Panc1 (cell line): ENCODE measurements around the gene CC2D1B. TPM values are rescaled to one million over a fixed set of nuclear protein-coding genes. Genes with fewer than 3 reads are reported as not detected.
A peak's percentile ranks its signal among the peaks of the same experiment; 100 is the strongest.

Experiments used
- ATAC-seq: fragments of 200-7000 bp; cut with Tn5 transposase; 2 replicates; pipeline ENCODE4 v1.9.1; 2020; ENCODE audit warnings: mild to moderate bottlenecking, moderate library complexity
- Bru-seq: library from RNA; stranded (reverse); fragments of 400-500 nt; gene quantifications from one replicate; lab custom pipeline; 2021; lab: Mats Ljungman, UMichigan
- BruChase-seq, 2 experiments: library from RNA; stranded (reverse); fragments of 400-500 nt; gene quantifications; one replicate each; lab custom pipeline; 2021; lab: Mats Ljungman, UMichigan
- BruUV-seq: library from RNA; stranded (reverse); fragments of 400-500 nt; replicated peaks from 2 replicates; lab custom pipeline; 2021; lab: Mats Ljungman, UMichigan
- CTCF ChIA-PET: fragments of 300-600 bp; sonication (Branson Sonifier 250); formaldehyde crosslinking; loops from one replicate; lab custom pipeline; 2022; ENCODE audit warnings: antibody characterized with exemption; lab: Charles Lee
- POLR2A ChIA-PET: fragments of 300-600 bp; sonication (Branson Sonifier 250); formaldehyde crosslinking; loops from one replicate; lab custom pipeline; 2022; ENCODE audit warnings: antibody characterized with exemption; lab: Charles Lee
- DNase-seq: peaks from one replicate; pipeline ENCODE4 v3.0.0-alpha.2; 2010; ENCODE audit warnings: low read depth, low spot score
- H3K27ac ChIP-seq: 2 replicates; pipeline ENCODE4 v1.5.1; 2011; ENCODE audit warnings: mild to moderate bottlenecking, low read length, inconsistent platforms
- H3K27me3 ChIP-seq: fragments of 200-500 bp; sonication (Bioruptor generic); 2 replicates; pipeline ENCODE4 v1.6.0; 2014; ENCODE audit warnings: low read length, inconsistent platforms; ENCODE audit not compliant: control insufficient read depth, insufficient read depth
- H3K36me3 ChIP-seq: fragments of 200-500 bp; sonication (Bioruptor generic); 2 replicates; pipeline ENCODE4 v1.5.1; 2014; ENCODE audit warnings: inconsistent platforms, mild to moderate bottlenecking, low read length, moderate library complexity; ENCODE audit not compliant: control insufficient read depth, insufficient read depth
- H3K4me1 ChIP-seq: 2 replicates; pipeline ENCODE4 v1.5.1; 2011; ENCODE audit warnings: inconsistent platforms, mild to moderate bottlenecking, low read length, moderate library complexity; ENCODE audit not compliant: control insufficient read depth, insufficient read depth
- H3K4me3 ChIP-seq, 2 experiments: 2 replicates each; pipeline ENCODE4 v1.5.1; 2011 to 2012; ENCODE audit warnings: low read depth in 2 of 2, low read length in 2 of 2, mild to moderate bottlenecking in 2 of 2, inconsistent platforms in 1 of 2, moderate library complexity in 1 of 2
- H3K9me3 ChIP-seq: fragments of 200-500 bp; sonication (Bioruptor generic); 2 replicates; pipeline ENCODE4 v1.5.1; 2014; ENCODE audit warnings: low read depth, mild to moderate bottlenecking, inconsistent platforms, low read length, moderate library complexity; ENCODE audit not compliant: control insufficient read depth, insufficient read depth
- CTCF ChIP-seq: fragments of 450-650 bp; IDR thresholded peaks from 2 replicates; pipeline ENCODE4 v1.5.1; 2017; ENCODE audit warnings: mild to moderate bottlenecking
- POLR2AphosphoS5 ChIP-seq: IDR thresholded peaks from 2 replicates; pipeline ENCODE4 v1.6.1; 2012; ENCODE audit warnings: mild to moderate bottlenecking, low read depth, low read length, moderate library complexity
- REST ChIP-seq, 2 experiments: IDR thresholded peaks; 2 replicates each; pipeline ENCODE4 v1.6.1; 2011 to 2012; ENCODE audit warnings: low read depth in 2 of 2, control low read depth in 1 of 2, low read length in 1 of 2, mild to moderate bottlenecking in 1 of 2, moderate library complexity in 1 of 2; ENCODE audit not compliant: insufficient read depth in 1 of 2
- SIN3A ChIP-seq: IDR thresholded peaks from 2 replicates; pipeline ENCODE4 v1.6.1; 2012; ENCODE audit warnings: low read depth, mild to moderate bottlenecking, low read length, moderate library complexity, borderline replicate concordance; ENCODE audit not compliant: insufficient read depth
- TCF7L2 ChIP-seq: IDR thresholded peaks from 2 replicates; pipeline ENCODE4 v1.6.1; 2011; ENCODE audit warnings: mild to moderate bottlenecking, low read depth, low read length, inconsistent platforms
- in situ Hi-C: cut with HindIII; loops from 2 replicates; pipeline ENCODE4 v1.10.0; 2016; ENCODE audit warnings: low sequenced_read_pairs, low pct_unique_long_range_greater_than_20kb
- intact Hi-C: fragments of 100-400 bp; cut with micrococcal nuclease; formaldehyde crosslinking; loops from one replicate; pipeline ENCODE4 v1.10.0; 2022; ENCODE audit not compliant: unreplicated experiment
- long read RNA-seq: library from polyadenylated mRNA; unstranded; transcript quantifications from one replicate; pipeline ENCODE4 v2.0.0, GENCODE V29; 2021; ENCODE audit not compliant: unreplicated experiment
- polyA plus RNA-seq: library from polyadenylated mRNA; unstranded; fragments of >200 nt; gene quantifications from one replicate; pipeline ENCODE4 v1.2.1, GENCODE V29; 2012; ENCODE audit warnings: missing spikeins; ENCODE audit not compliant: insufficient read length
- total RNA-seq: library from RNA; stranded (reverse); gene quantifications from one replicate; pipeline ENCODE4 v1.2.1, GENCODE V29; 2021; ENCODE audit not compliant: unreplicated experiment

CC2D1B gene
- 52.5 TPM for total RNA-seq
- 38.1 TPM for polyA plus RNA-seq
- percentile 80 among the genes with signal in this experiment for Bru-seq, nascent RNA
- BruChase-seq, experiment 1, labeled RNA remaining after a 2-hour chase, result percentile 86 among the genes with signal in this experiment
- percentile 89 among the genes with signal in this experiment for BruChase-seq, experiment 2, labeled RNA remaining after a 6-hour chase
- long read RNA-seq, transcript CC2D1B-201 (25 exons, 3,377 nt), result major isoform, 31 of 90 reads
- long read RNA-seq, partial matches to known transcripts, result 26 of 90 reads
- long read RNA-seq, other reads (novel, unspliced or antisense), result 33 of 90 reads

GRCh38 chr1:52365746-52366516, at the start of gene CC2D1B:
Gene CC2D1B (minus strand): TSS chr1:52366205. CDS start chr1:52364620, 1,585 bp downstream.
- peak; percentile 96 for ATAC-seq
- CTCF ChIA-PET, result interaction anchor here (0.6 kb wide), 2 partner anchors 74 to 230 kb away, joined by 4 to 6 read pairs; no protein-coding TSS in a partner anchor
- H3K27ac ChIP-seq, result peak within 1 kb of the TSS; percentile 93
- peak; percentile 92 for TF ChIP-seq POLR2AphosphoS5
- TF ChIP-seq TCF7L2, result no peak
- TF ChIP-seq SIN3A, result peak; percentile 89; the same call in 1 of the 2 replicates
- no peak for TF ChIP-seq CTCF
- peak in 1 of 2 experiments; percentile 54; a peak in 1 of 4 replicates for TF ChIP-seq REST (IDR thresholded peaks at IDR 0.05; ENCODE audit: insufficient read depth in 1 of 2, low read depth in 2 of 2, low read length in 1 of 2)
- peaks cover 18% of the 10 kb centered on the region for H3K4me1 ChIP-seq
- peak; percentile 93 for DNase-seq
- no peaks in the 10 kb centered on the region for H3K27me3 ChIP-seq
- peak within 1 kb of the TSS; percentile 74 to 92 for H3K4me3 ChIP-seq
- H3K36me3 ChIP-seq, result peaks cover 11% of the 10 kb centered on the region
- intact Hi-C loops, result no loop called here
- no TSS peak for BruUV-seq
- no peaks in the 10 kb centered on the region for H3K9me3 ChIP-seq
- in situ Hi-C loops, result no loop called here
- POLR2A ChIA-PET, result interaction anchor here (0.6 to 0.7 kb wide), 3 partner anchors 245 to 875 kb away, joined by 3 to 8 read pairs (median 7); no protein-coding TSS in a partner anchor

- peaks cover 42% of the 10 kb centered on the region for H3K36me3 ChIP-seq
- H3K27me3 ChIP-seq, result no peaks in the 10 kb centered on the region
- CTCF ChIA-PET, result no interaction called here
- H3K9me3 ChIP-seq, result no peaks in the 10 kb centered on the region
- DNase-seq (no peak), ATAC-seq (no peak)
- H3K4me1 ChIP-seq, result no peaks in the 10 kb centered on the region
- in situ Hi-C loops, result no loop called here
- intact Hi-C loops, result no loop called here
- H3K4me3 ChIP-seq, result no peak overlapping the region
- H3K27ac ChIP-seq, result no peak overlapping the region
- TF ChIP-seq SIN3A, result no peak
- no peak for TF ChIP-seq CTCF
- no peak for TF ChIP-seq REST (IDR thresholded peaks at IDR 0.05; ENCODE audit: insufficient read depth in 1 of 2, low read depth in 2 of 2, low read length in 1 of 2)
- no peak for TF ChIP-seq POLR2AphosphoS5
- TF ChIP-seq TCF7L2, result no peak
- BruUV-seq, result no TSS peak
- POLR2A ChIA-PET, result no interaction called here
Measured at GRCh38 chr1:52414942-52415341, 48.9 kb upstream of the CC2D1B start.
